Calu3 (cell line): ENCODE results near the gene NTSR1. TPM values are rescaled to one million over a fixed set of nuclear protein-coding genes. Genes with fewer than 3 reads are reported as not detected.

Experiments used
- Bru-seq: library from RNA; stranded (reverse); fragments of 400-500 nt; gene quantifications from one replicate; lab custom pipeline; 2021; lab: Mats Ljungman, UMichigan
- BruChase-seq, 2 experiments: library from RNA; stranded (reverse); fragments of 400-500 nt; gene quantifications; one replicate each; lab custom pipeline; 2021; lab: Mats Ljungman, UMichigan
- BruUV-seq: library from RNA; stranded (reverse); fragments of 400-500 nt; replicated peaks from 2 replicates; lab custom pipeline; 2021; lab: Mats Ljungman, UMichigan
- CTCF ChIA-PET: fragments of 300-600 bp; sonication (Branson Sonifier 250); formaldehyde crosslinking; loops from one replicate; lab custom pipeline; 2022; ENCODE audit warnings: antibody characterized with exemption; lab: Charles Lee
- DNase-seq: peaks from one replicate; pipeline ENCODE4 v3.0.0; 2022
- H3K27ac Mint-ChIP-seq: one replicate; pipeline ENCODE4 v1.8.0; 2022; ENCODE audit warnings: mixed read lengths; ENCODE audit not compliant: unreplicated experiment
- H3K27me3 Mint-ChIP-seq: one replicate; pipeline ENCODE4 v1.8.0; 2022; ENCODE audit warnings: mixed read lengths; ENCODE audit not compliant: unreplicated experiment
- H3K36me3 Mint-ChIP-seq: one replicate; pipeline ENCODE4 v1.8.0; 2022; ENCODE audit warnings: mild to moderate bottlenecking, moderate library complexity, mixed read lengths; ENCODE audit not compliant: insufficient read depth, unreplicated experiment
- H3K4me1 Mint-ChIP-seq: one replicate; pipeline ENCODE4 v1.8.0; 2022; ENCODE audit warnings: mild to moderate bottlenecking, low read depth, mixed read lengths; ENCODE audit not compliant: unreplicated experiment
- H3K4me3 Mint-ChIP-seq: one replicate; pipeline ENCODE4 v1.8.0; 2022; ENCODE audit warnings: mild to moderate bottlenecking, low read depth, moderate library complexity, mixed read lengths; ENCODE audit not compliant: unreplicated experiment
- H3K9me3 Mint-ChIP-seq: one replicate; pipeline ENCODE4 v1.8.0; 2022; ENCODE audit warnings: low read depth, mixed read lengths; ENCODE audit not compliant: unreplicated experiment
- CTCF ChIP-seq: fragments of 200-600 bp; IDR thresholded peaks from one replicate; pipeline ENCODE4 v1.8.0; 2022; ENCODE audit warnings: antibody characterized with exemption; ENCODE audit not compliant: unreplicated experiment
- intact Hi-C: fragments of 100-400 bp; cut with micrococcal nuclease; formaldehyde crosslinking; loops from one replicate; pipeline ENCODE4 v1.10.0; 2022; ENCODE audit not compliant: unreplicated experiment
- long read RNA-seq: library from polyadenylated mRNA; stranded (forward); transcript quantifications from one replicate; pipeline ENCODE4 v2.0.0, GENCODE V29; 2022
- total RNA-seq: library from RNA; stranded (reverse); gene quantifications from 2 replicates; pipeline ENCODE4 v1.2.3, GENCODE V29; 2022

The NTSR1 gene
- not detected in 2 replicates for total RNA-seq
- percentile 4 among the genes with signal in this experiment for Bru-seq, nascent RNA
- percentile 3 among the genes with signal in this experiment for BruChase-seq, experiment 1, labeled RNA remaining after a 6-hour chase
- percentile 2 among the genes with signal in this experiment for BruChase-seq, experiment 2, labeled RNA remaining after a 2-hour chase
- long read RNA-seq = 0 reads

- Mint-ChIP-seq H3K9me3 (no peaks in the 10 kb centered on the region), H3K4me3 (no peak within 1 kb of the TSS), H3K4me1 (peaks cover 36% of the 10 kb centered on the region), H3K36me3 (peaks cover 12% of the 10 kb centered on the region), H3K27me3 (peaks cover 64% of the 10 kb centered on the region), H3K27ac (no peak within 1 kb of the TSS)
- TF ChIP-seq CTCF = no peak
- intact Hi-C loops = no loop called here
- BruUV-seq = no TSS peak
- DNase-seq = no peak
- CTCF ChIA-PET = interaction anchor here (0.8 to 0.9 kb wide), 2 partner anchors 15 to 42 kb away, joined by 3 read pairs; no protein-coding TSS in a partner anchor
These were observed at the start of gene NTSR1 for GRCh38 chr20:62708591-62709536. NTSR1 (plus strand) TSS chr20:62708836; CDS start chr20:62709208, 372 bp downstream.

GRCh38 chr20:62659488-62660239 lies 49.0 kb upstream of the NTSR1 start:
- intact Hi-C loops = no loop called here
- no TSS peak for BruUV-seq

GRCh38 chr20:62660240-62660615 lies 48.4 kb upstream of the NTSR1 start:
- intact Hi-C loops = no loop called here
- H3K27ac Mint-ChIP-seq = no peak overlapping the region
- no peaks in the 10 kb centered on the region for H3K9me3 Mint-ChIP-seq
- no peak for TF ChIP-seq CTCF
- no peaks in the 10 kb centered on the region for H3K27me3 Mint-ChIP-seq
- peaks cover 27% of the 10 kb centered on the region for H3K36me3 Mint-ChIP-seq
- CTCF ChIA-PET = interaction anchor here (1.5 kb wide), 1 partner anchor 34 kb away, joined by 3 read pairs; no protein-coding TSS in a partner anchor
- no peaks in the 10 kb centered on the region for H3K4me1 Mint-ChIP-seq
- DNase-seq = no peak
- no peak overlapping the region for H3K4me3 Mint-ChIP-seq
- no TSS peak for BruUV-seq

More at GRCh38 chr20:62659488-62660239, 49.0 kb upstream of the NTSR1 start:
- H3K4me3 Mint-ChIP-seq = no peak overlapping the region
- CTCF ChIA-PET = interaction anchor here (1.5 kb wide), 1 partner anchor 33 kb away, joined by 3 read pairs; no protein-coding TSS in a partner anchor
- H3K9me3 Mint-ChIP-seq = no peaks in the 10 kb centered on the region
- no peak for TF ChIP-seq CTCF
- peaks cover 21% of the 10 kb centered on the region for H3K36me3 Mint-ChIP-seq
- DNase-seq = no peak
- H3K27me3 Mint-ChIP-seq = no peaks in the 10 kb centered on the region
- H3K27ac Mint-ChIP-seq = no peak overlapping the region
- no peaks in the 10 kb centered on the region for H3K4me1 Mint-ChIP-seq

GRCh38 chr20:62660768-62661167 lies 47.9 kb upstream of the NTSR1 start:
- H3K27ac Mint-ChIP-seq = no peak overlapping the region
- no peak for TF ChIP-seq CTCF
- DNase-seq = no peak
- H3K9me3 Mint-ChIP-seq = no peaks in the 10 kb centered on the region
- H3K4me1 Mint-ChIP-seq = no peaks in the 10 kb centered on the region
- intact Hi-C loops = no loop called here
- H3K4me3 Mint-ChIP-seq = no peak overlapping the region
- peaks cover 32% of the 10 kb centered on the region for H3K36me3 Mint-ChIP-seq
- CTCF ChIA-PET = interaction anchor here (1.5 kb wide), 1 partner anchor 34 kb away, joined by 3 read pairs; no protein-coding TSS in a partner anchor
- BruUV-seq = no TSS peak
- H3K27me3 Mint-ChIP-seq = no peaks in the 10 kb centered on the region
